Measurements from ENCODE around the gene NEK1. TPM values are rescaled to one million over a fixed set of nuclear protein-coding genes. Genes with fewer than 3 reads are reported as not detected.
A peak's percentile ranks its signal among the peaks of the same experiment; 100 is the strongest.

The NEK1 gene
- total RNA-seq, 4 donors from 2014 or later, result 6.0 to 11.1 (median 6.7) TPM

- no peaks in the 10 kb centered on the region for H3K9me3 ChIP-seq
- peaks cover 4% of the 10 kb centered on the region for H3K4me1 ChIP-seq
- no peak for DNase-seq (ENCODE audit: low spot score in 2 of 2)
- H3K4me3 ChIP-seq, result no peak overlapping the region
- H3K36me3 ChIP-seq, result peaks cover 3% of the 10 kb centered on the region
- no peak overlapping the region for H3K27ac ChIP-seq
- no peak for TF ChIP-seq POLR2AphosphoS5 (IDR thresholded peaks at IDR 0.05)
- no peak for TF ChIP-seq EP300 (IDR thresholded peaks at IDR 0.05)
- TF ChIP-seq, protein P1, sequence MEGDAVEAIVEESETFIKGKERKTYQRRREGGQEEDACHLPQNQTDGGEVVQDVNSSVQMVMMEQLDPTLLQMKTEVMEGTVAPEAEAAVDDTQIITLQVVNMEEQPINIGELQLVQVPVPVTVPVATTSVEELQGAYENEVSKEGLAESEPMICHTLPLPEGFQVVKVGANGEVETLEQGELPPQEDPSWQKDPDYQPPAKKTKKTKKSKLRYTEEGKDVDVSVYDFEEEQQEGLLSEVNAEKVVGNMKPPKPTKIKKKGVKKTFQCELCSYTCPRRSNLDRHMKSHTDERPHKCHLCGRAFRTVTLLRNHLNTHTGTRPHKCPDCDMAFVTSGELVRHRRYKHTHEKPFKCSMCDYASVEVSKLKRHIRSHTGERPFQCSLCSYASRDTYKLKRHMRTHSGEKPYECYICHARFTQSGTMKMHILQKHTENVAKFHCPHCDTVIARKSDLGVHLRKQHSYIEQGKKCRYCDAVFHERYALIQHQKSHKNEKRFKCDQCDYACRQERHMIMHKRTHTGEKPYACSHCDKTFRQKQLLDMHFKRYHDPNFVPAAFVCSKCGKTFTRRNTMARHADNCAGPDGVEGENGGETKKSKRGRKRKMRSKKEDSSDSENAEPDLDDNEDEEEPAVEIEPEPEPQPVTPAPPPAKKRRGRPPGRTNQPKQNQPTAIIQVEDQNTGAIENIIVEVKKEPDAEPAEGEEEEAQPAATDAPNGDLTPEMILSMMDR (IDR thresholded peaks at IDR 0.05), result no peak
- no peak for TF ChIP-seq POLR2A (IDR thresholded peaks at IDR 0.05)
- WGBS, result 79% methylated on average over 3 of the region's 3 CpGs
- H3K27me3 ChIP-seq, result no peaks in the 10 kb centered on the region
These were observed 38.0 kb upstream of the NEK1 start for GRCh38 chr4:169650227-169650936.

DNA sequence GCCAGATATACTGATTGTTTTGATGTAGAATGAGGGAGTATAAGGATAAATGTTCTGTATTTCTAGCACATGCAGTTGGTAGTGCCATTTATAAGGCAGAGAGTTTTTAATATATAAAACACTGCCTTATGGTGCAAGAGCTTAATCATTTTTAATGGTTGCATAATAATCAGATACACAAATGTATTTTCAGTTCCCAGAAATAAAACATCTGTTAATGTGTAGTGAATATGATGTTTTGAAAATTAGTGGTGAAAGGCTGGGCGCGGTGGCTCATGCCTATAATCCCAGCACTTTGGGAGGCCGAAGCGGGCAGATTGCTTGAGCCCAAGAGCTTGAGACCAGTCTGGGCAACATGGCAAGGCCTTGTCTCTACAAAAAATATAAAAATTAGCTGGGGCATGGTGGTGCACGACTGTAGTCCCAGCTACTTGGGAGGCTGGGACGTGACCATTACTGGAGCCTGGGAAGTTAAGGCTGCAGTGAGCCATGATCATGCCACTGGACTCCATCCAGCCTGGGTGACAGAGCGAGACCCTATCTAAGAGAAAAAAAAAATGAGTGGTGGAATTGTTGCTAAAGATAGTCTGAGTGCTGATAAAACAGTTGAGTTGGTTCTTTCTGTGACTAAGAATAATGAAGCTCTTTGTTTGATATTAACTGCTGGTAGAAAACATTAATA lies 37.3 kb upstream of the NEK1 start:
- H3K9me3 ChIP-seq, result no peaks in the 10 kb centered on the region
- no peak overlapping the region for H3K4me3 ChIP-seq
- no peak for DNase-seq (ENCODE audit: low spot score in 2 of 2)
- H3K27ac ChIP-seq, result peak overlapping the region; percentile 43
- peaks cover 7% of the 10 kb centered on the region for H3K36me3 ChIP-seq
- peaks cover 4% of the 10 kb centered on the region for H3K4me1 ChIP-seq
- H3K27me3 ChIP-seq, result no peaks in the 10 kb centered on the region
- TF ChIP-seq, protein P1 (IDR thresholded peaks at IDR 0.05), result no peak
- 83% methylated on average over 7 of the region's 7 CpGs for WGBS

DNA sequence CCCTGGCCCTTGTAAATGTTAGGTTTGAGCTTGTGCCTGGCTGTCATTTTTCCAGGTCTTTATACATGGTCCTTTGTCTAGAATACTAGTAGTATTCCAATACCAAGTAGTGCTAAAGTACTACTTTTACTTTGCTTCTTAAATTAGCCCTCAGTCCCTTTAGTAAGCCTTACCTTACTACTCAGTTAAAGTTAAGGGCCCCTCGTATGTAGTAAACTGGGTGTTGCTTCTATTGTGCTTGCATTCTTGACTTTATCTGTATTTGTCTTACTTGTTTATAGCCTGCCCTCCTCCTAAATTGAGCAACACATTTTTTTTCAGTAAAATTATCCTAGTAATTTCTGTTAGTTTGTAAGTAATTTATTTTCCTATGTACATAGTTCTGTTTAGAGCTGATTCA lies 33.2 kb upstream of the NEK1 start:
- WGBS, result 89% methylated on average over 1 of the region's 1 CpG

DNA sequence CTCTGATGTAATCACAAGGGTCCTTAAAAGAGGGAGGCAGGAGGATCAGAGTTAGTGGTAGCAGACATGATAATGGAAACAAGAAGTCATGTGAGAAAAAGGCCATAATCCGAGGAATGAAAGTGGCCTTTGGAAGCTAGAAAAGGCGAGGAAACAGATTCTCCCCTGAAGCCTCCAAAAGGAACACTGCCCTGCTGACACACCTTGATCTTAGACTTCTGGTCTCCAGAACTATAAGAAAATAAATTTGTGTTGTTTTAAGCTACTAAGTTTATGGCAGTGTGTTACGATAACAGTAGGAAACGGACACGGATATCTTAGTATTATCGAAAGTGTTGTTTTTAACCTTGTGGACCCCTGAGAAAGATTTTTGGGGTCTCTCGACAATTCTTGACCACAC lies 32.4 kb upstream of the NEK1 start:
- H3K4me1 ChIP-seq, result peaks cover 4% of the 10 kb centered on the region
- TF ChIP-seq EP300 (IDR thresholded peaks at IDR 0.05) (no peak), POLR2A (IDR thresholded peaks at IDR 0.05) (no peak), POLR2AphosphoS5 (IDR thresholded peaks at IDR 0.05) (no peak)
- TF ChIP-seq, protein P1 (IDR thresholded peaks at IDR 0.05), result no peak
- no peaks in the 10 kb centered on the region for H3K27me3 ChIP-seq
- no peaks in the 10 kb centered on the region for H3K9me3 ChIP-seq
- peaks cover 13% of the 10 kb centered on the region for H3K36me3 ChIP-seq
- no peak overlapping the region for H3K27ac ChIP-seq
- H3K4me3 ChIP-seq, result no peak overlapping the region
- no peak for DNase-seq (ENCODE audit: low spot score in 2 of 2)
- WGBS, result 95% methylated on average over 7 of the region's 7 CpGs

More for the DNA sequence above, 33.2 kb upstream of the NEK1 start:
- Histone ChIP-seq H3K27me3 (no peaks in the 10 kb centered on the region), H3K9me3 (no peaks in the 10 kb centered on the region), H3K4me3 (no peak overlapping the region), H3K4me1 (peaks cover 4% of the 10 kb centered on the region), H3K36me3 (peaks cover 13% of the 10 kb centered on the region), H3K27ac (no peak overlapping the region)
- no peak for DNase-seq (ENCODE audit: low spot score in 2 of 2)
- no peak for TF ChIP-seq POLR2AphosphoS5 (IDR thresholded peaks at IDR 0.05)
- TF ChIP-seq, protein P1 (IDR thresholded peaks at IDR 0.05), result no peak
- TF ChIP-seq EP300 (IDR thresholded peaks at IDR 0.05), result no peak
- TF ChIP-seq POLR2A (IDR thresholded peaks at IDR 0.05), result no peak

DNA sequence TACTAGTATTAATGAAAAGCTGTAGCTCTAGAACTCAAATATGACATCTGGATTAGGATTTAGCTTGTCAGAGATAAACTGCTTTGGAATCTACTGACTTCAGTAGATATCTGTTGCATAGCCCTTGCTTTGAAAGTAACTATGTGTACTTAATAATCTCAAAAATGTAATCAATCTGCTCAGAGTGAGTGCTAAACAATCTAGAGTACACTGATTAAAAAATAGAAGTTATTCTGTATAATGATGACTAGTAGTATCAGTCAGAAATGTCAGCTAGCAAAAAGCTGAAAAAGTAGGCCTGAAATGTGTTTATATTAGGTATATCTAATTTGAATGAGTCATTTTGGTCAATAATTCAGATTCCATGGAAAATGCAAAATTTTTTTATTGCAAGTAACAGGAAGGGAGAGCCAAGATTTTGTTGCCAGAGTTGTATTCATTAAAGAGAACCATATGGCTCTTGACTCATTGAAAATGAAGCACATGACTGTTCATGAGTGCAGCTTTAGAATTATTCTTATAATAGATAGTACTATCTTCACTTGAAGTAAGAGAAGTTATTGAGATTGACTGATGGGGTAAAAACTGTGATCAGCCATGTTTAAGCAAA lies 28.0 kb upstream of the NEK1 start:
- Histone ChIP-seq H3K36me3 (peaks cover 23% of the 10 kb centered on the region), H3K27me3 (no peaks in the 10 kb centered on the region), H3K4me3 (no peak overlapping the region), H3K27ac (no peak overlapping the region), H3K4me1 (peaks cover 2% of the 10 kb centered on the region), H3K9me3 (no peaks in the 10 kb centered on the region)
- TF ChIP-seq, protein P1 (IDR thresholded peaks at IDR 0.05), result no peak
- TF ChIP-seq EP300 (IDR thresholded peaks at IDR 0.05), result no peak
- TF ChIP-seq POLR2A (IDR thresholded peaks at IDR 0.05), result no peak
- no peak for TF ChIP-seq POLR2AphosphoS5 (IDR thresholded peaks at IDR 0.05)
- DNase-seq (ENCODE audit: low spot score in 2 of 2), result no peak

Data from suprapubic skin (tissue), 4 donors.